ENCODE measurements around the gene CCDC78. TPM values are rescaled to one million over a fixed set of nuclear protein-coding genes. Genes with fewer than 3 reads are reported as not detected.

Gene CCDC78
- total RNA-seq, 2 experiments from 2014 or later: 1.2 to 2.7 TPM

DNA sequence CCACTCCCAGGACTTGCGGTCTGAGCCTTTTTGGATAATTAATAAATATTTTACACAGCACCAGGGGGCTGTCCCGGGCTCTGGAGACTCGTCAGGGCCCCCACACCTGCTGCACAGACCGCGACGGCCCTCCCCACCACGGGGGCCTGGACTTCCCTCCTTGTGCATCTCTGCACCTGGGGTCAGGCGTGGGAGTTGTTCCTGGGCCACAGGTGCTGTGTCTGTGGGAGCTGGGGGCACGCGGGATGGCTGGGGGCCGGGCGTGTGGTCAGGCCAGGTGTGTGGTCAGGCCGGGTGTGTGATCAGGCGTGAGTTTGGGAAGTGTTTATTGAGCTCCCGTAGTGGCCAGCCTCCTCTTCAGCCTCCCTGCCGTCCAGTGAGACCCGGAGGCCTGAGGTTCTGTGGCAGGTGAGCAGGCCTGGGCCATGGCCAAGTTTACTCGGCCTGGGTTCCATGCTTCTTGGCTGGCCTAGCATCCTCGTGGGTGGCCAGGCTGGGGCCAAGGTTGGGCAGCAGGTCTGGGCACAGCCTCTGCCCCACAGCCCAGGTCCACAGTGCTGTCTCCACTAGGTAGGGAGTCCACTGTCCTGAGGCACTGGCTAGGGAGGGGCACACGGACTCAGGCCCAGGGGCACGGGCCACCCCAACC, 47.9 kb downstream of the CCDC78 start:
- Mint-ChIP-seq H3K4me1 (ENCODE audit: low read depth) (peaks cover 26% of the 10 kb centered on the region), H3K4me3 (peak overlapping the region; percentile 87), H3K27ac (peak overlapping the region; percentile 64), H3K9me3 (no peaks in the 10 kb centered on the region), H3K27me3 (no peaks in the 10 kb centered on the region), H3K36me3 (ENCODE audit: low read depth) (peaks cover 23% of the 10 kb centered on the region)
- ChIA-PET POLR2A (interaction anchor here (1.3 to 4.8 kb wide), 4 partner anchors 10 to 42 kb away, joined by 3 to 55 read pairs (median 21); partner anchors contain the start of genes RHOT2 and WDR24), CTCF (interaction anchor here (1.2 kb wide), 1 partner anchor 10 kb away, joined by 3 read pairs; the partner anchor contains the start of gene RHOT2)
- H3K27ac ChIP-seq (ENCODE audit: low read depth in 1 of 2, low read length in 2 of 2): no peak overlapping the region
- H3K9me3 ChIP-seq (ENCODE audit: control insufficient read depth in 1 of 2, insufficient read depth in 1 of 2, low read length in 2 of 2): no peaks in the 10 kb centered on the region
- ATAC-seq (ENCODE audit: poor library complexity) (no peak), DNase-seq (no peak)
- TF ChIP-seq, protein P1, sequence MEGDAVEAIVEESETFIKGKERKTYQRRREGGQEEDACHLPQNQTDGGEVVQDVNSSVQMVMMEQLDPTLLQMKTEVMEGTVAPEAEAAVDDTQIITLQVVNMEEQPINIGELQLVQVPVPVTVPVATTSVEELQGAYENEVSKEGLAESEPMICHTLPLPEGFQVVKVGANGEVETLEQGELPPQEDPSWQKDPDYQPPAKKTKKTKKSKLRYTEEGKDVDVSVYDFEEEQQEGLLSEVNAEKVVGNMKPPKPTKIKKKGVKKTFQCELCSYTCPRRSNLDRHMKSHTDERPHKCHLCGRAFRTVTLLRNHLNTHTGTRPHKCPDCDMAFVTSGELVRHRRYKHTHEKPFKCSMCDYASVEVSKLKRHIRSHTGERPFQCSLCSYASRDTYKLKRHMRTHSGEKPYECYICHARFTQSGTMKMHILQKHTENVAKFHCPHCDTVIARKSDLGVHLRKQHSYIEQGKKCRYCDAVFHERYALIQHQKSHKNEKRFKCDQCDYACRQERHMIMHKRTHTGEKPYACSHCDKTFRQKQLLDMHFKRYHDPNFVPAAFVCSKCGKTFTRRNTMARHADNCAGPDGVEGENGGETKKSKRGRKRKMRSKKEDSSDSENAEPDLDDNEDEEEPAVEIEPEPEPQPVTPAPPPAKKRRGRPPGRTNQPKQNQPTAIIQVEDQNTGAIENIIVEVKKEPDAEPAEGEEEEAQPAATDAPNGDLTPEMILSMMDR (IDR thresholded peaks at IDR 0.05): no peak
- H3K27me3 ChIP-seq (ENCODE audit: control insufficient read depth in 1 of 2, insufficient read depth in 2 of 2, low read length in 2 of 2): peaks cover 8 to 12% of the 10 kb centered on the region in 2 experiments
- no peak overlapping the region for H3K4me3 ChIP-seq (ENCODE audit: low read length)
- H3K4me1 ChIP-seq (ENCODE audit: insufficient read depth, low read length): peaks cover 64% of the 10 kb centered on the region
- peaks cover 18% of the 10 kb centered on the region for H3K36me3 ChIP-seq (ENCODE audit: insufficient read depth, low read length)
- intact Hi-C loops (cut with DNase I, micrococcal nuclease): no loop called here

DNA sequence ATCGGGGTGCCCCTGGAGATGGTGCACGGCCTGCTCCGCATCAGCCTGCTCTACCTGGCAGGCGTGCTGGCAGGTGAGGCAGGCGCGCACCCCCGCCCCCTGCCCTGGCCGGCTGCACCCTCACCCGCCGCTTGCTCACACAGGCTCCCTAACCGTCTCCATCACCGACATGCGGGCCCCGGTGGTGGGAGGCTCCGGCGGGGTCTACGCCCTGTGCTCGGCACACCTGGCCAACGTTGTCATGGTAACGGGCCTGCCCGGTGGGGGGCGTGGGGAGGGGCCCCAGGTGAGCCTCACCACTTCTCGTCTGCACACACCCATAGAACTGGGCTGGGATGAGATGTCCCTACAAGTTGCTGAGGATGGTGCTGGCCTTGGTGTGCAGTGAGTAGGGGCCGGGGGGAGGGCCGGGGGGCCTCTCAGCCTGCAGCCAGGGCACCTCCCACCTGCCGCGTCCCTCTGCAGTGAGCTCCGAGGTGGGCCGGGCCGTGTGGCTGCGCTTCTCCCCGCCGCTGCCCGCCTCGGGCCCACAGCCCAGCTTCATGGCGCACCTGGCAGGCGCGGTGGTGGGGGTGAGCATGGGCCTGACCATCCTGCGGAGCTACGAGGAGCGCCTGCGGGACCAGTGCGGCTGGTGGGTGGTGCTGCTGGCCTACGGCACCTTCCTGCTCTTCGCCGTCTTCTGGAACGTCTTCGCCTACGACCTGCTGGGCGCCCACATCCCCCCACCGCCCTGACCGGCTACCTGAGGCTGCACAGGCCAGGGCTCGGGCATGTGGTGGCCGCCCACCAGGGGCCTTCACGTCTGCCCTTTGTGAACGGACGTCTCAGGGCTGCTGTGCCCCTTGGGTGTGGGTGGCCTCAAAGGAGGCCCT, 48.7 kb downstream of the CCDC78 start:
- H3K4me1 ChIP-seq (ENCODE audit: insufficient read depth, low read length): peaks cover 56% of the 10 kb centered on the region
- no peak overlapping the region for H3K27ac ChIP-seq (ENCODE audit: low read depth in 1 of 2, low read length in 2 of 2)
- H3K9me3 ChIP-seq (ENCODE audit: control insufficient read depth in 1 of 2, insufficient read depth in 1 of 2, low read length in 2 of 2): no peaks in the 10 kb centered on the region
- no peak overlapping the region for H3K4me3 ChIP-seq (ENCODE audit: low read length)
- Mint-ChIP-seq H3K27ac (peak overlapping the region; percentile 74), H3K27me3 (no peaks in the 10 kb centered on the region), H3K4me1 (ENCODE audit: low read depth) (peaks cover 23% of the 10 kb centered on the region), H3K4me3 (peak overlapping the region; percentile 56), H3K9me3 (no peaks in the 10 kb centered on the region), H3K36me3 (ENCODE audit: low read depth) (peaks cover 23% of the 10 kb centered on the region)
- TF ChIP-seq, protein P1 (IDR thresholded peaks at IDR 0.05): no peak
- DNase-seq: no peak
- CTCF ChIA-PET: no interaction called here
- no peak for ATAC-seq (ENCODE audit: poor library complexity)
- peaks cover 19% of the 10 kb centered on the region for H3K36me3 ChIP-seq (ENCODE audit: insufficient read depth, low read length)
- peaks cover 8 to 12% of the 10 kb centered on the region in 2 experiments for H3K27me3 ChIP-seq (ENCODE audit: control insufficient read depth in 1 of 2, insufficient read depth in 2 of 2, low read length in 2 of 2)
- intact Hi-C loops (cut with DNase I, micrococcal nuclease): no loop called here
- POLR2A ChIA-PET: interaction anchor here (1.4 to 4.8 kb wide), 2 partner anchors 12 to 17 kb away, joined by 4 to 55 read pairs; no protein-coding TSS in a partner anchor

DNA sequence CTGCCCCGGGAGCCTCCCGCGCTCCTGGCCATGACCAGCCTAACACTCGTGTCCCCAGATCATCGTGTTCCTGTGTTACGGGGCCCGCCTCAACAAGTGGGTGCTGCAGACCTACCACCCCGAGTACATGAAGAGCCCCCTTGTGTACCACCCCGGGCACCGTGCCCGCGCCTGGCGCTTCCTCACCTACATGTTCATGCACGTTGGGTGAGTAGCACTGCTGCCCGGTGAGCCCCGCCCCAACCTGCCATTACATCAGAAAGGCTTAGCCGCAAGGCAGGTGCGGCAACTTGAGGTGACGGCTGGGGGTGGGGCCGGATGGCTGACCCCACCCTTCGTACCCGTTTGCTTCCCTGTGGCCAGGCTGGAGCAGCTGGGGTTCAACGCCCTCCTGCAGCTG, 49.3 kb downstream of the CCDC78 start:
- peak overlapping the region; percentile 56 for H3K4me3 Mint-ChIP-seq
- peak overlapping the region; percentile 74 for H3K27ac Mint-ChIP-seq
- H3K27ac ChIP-seq (ENCODE audit: low read depth in 1 of 2, low read length in 2 of 2): no peak overlapping the region
- peaks cover 19% of the 10 kb centered on the region for H3K36me3 ChIP-seq (ENCODE audit: insufficient read depth, low read length)
- DNase-seq: peak in 9 of 14 experiments; percentile 31 to 69 (median 48)
- H3K9me3 Mint-ChIP-seq: no peaks in the 10 kb centered on the region
- no peak for ATAC-seq (ENCODE audit: poor library complexity)
- no peak overlapping the region for H3K4me3 ChIP-seq (ENCODE audit: low read length)
- intact Hi-C loops (cut with DNase I, micrococcal nuclease): no loop called here
- ChIA-PET CTCF (no interaction called here), POLR2A (interaction anchor here (1.4 kb wide), 1 partner anchor 13 kb away, joined by 4 read pairs; no protein-coding TSS in a partner anchor)
- peaks cover 21% of the 10 kb centered on the region for H3K4me1 Mint-ChIP-seq (ENCODE audit: low read depth)
- H3K36me3 Mint-ChIP-seq (ENCODE audit: low read depth): peaks cover 20% of the 10 kb centered on the region
- peaks cover 8 to 12% of the 10 kb centered on the region in 2 experiments for H3K27me3 ChIP-seq (ENCODE audit: control insufficient read depth in 1 of 2, insufficient read depth in 2 of 2, low read length in 2 of 2)
- TF ChIP-seq, protein P1 (IDR thresholded peaks at IDR 0.05): no peak
- H3K4me1 ChIP-seq (ENCODE audit: insufficient read depth, low read length): peaks cover 50% of the 10 kb centered on the region
- H3K27me3 Mint-ChIP-seq: no peaks in the 10 kb centered on the region
- H3K9me3 ChIP-seq (ENCODE audit: control insufficient read depth in 1 of 2, insufficient read depth in 1 of 2, low read length in 2 of 2): no peaks in the 10 kb centered on the region
